ENCODE results near the gene GCH1.

DNA sequence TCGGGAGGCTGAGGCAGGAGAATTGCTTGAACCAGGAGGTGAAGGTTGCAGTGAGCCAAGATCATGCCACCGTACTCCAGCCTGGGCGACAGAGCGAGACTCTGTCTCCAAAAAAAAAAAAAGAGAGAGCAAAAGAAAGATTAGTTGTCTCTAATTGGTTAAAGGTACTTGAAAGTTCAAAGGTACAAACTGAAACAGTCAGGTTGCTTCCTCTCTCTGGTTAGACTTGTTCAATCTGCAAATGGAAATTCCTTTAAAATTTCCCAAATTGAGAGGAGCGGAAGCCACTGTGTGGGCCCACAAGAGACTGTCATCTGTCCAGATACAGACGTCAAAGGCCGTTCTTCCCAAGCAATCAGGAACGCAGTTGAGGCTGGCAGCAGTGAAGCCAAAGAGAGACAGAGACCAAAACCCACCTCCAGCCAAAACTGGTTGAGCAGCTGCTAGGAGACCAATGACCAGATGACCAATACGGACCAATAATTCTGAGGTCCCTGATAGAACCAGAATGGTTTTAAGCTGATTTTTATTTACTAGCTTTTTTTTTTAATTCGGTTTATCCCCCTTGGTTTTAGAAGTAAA, 63.6 kb downstream of the GCH1 start:
- TF ChIP-seq POLR2A (IDR thresholded peaks at IDR 0.05; ENCODE audit: low read length) (no peak), BHLHE40 (IDR thresholded peaks at IDR 0.05; ENCODE audit: low read depth, low read length) (no peak), EHMT2 (IDR thresholded peaks at IDR 0.05; ENCODE audit: low read depth) (no peak), RCOR1 (IDR thresholded peaks at IDR 0.05; ENCODE audit: low read depth, low read length) (no peak), MAZ (IDR thresholded peaks at IDR 0.05; ENCODE audit: borderline replicate concordance, low read depth, low read length) (no peak), CTCF (IDR thresholded peaks at IDR 0.05) (no peak), REST (IDR thresholded peaks at IDR 0.05) (no peak)
- TF ChIP-seq, protein P1, sequence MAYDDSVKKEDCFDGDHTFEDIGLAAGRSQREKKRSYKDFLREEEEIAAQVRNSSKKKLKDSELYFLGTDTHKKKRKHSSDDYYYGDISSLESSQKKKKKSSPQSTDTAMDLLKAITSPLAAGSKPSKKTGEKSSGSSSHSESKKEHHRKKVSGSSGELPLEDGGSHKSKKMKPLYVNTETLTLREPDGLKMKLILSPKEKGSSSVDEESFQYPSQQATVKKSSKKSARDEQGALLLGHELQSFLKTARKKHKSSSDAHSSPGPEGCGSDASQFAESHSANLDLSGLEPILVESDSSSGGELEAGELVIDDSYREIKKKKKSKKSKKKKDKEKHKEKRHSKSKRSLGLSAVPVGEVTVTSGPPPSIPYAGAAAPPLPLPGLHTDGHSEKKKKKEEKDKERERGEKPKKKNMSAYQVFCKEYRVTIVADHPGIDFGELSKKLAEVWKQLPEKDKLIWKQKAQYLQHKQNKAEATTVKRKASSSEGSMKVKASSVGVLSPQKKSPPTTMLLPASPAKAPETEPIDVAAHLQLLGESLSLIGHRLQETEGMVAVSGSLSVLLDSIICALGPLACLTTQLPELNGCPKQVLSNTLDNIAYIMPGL (CRISPR knock-in tag; IDR thresholded peaks at IDR 0.05; ENCODE audit: borderline replicate concordance) = no peak

Measured in A549 (cell line).